HepG2 (cell line): ENCODE data around the gene STRIP1. TPM values are rescaled to one million over a fixed set of nuclear protein-coding genes. Genes with fewer than 3 reads are reported as not detected.

Experiments used
- DNMT3B ChIP-seq: conservative IDR thresholded peaks from 2 replicates; pipeline ENCODE4 v1.6.1; 2016; ENCODE audit warnings: missing biosample characterization, control low read depth
- ESRRA ChIP-seq: sonication (generic); formaldehyde crosslinking; IDR thresholded peaks from 2 replicates; pipeline ENCODE4 v1.5.1; 2020; ENCODE audit warnings: mild to moderate bottlenecking, low read depth, missing genetic modification reagents
- GATA4 ChIP-seq: sonication (generic); IDR thresholded peaks from 2 replicates; pipeline ENCODE4 v1.6.1; 2016; ENCODE audit warnings: antibody characterized with exemption, low read depth, borderline replicate concordance
- HNRNPL ChIP-seq: fragments of 200-400 bp; formaldehyde crosslinking; IDR thresholded peaks from 2 replicates; pipeline ENCODE4 v1.6.1; 2017; ENCODE audit warnings: mild to moderate bottlenecking, low read depth, low read length
- HOXA9 ChIP-seq: sonication (generic); formaldehyde crosslinking; IDR thresholded peaks from 2 replicates; pipeline ENCODE4 v1.8.1; 2022; ENCODE audit warnings: missing genetic modification reagents, mild to moderate bottlenecking, moderate library complexity, borderline replicate concordance
- IKZF4 ChIP-seq: sonication (generic); formaldehyde crosslinking; IDR thresholded peaks from 2 replicates; pipeline ENCODE4 v1.5.1; 2020; ENCODE audit warnings: borderline replicate concordance, mild to moderate bottlenecking, low read depth, missing genetic modification reagents; ENCODE audit errors: not compliant biosample characterization
- KDM4B ChIP-seq: sonication (generic); formaldehyde crosslinking; IDR thresholded peaks from 2 replicates; pipeline ENCODE4 v1.4.0; 2020; ENCODE audit warnings: missing genetic modification reagents
- SETDB1 ChIP-seq: sonication (generic); formaldehyde crosslinking; IDR thresholded peaks from 2 replicates; pipeline ENCODE4 v1.5.1; 2020; ENCODE audit warnings: missing genetic modification reagents, mild to moderate bottlenecking, borderline replicate concordance
- TAF15 ChIP-seq: fragments of 200-400 bp; formaldehyde crosslinking; IDR thresholded peaks from one replicate; pipeline ENCODE4 v1.6.1; 2018; ENCODE audit warnings: mild to moderate bottlenecking, low read depth, low read length; ENCODE audit not compliant: poor library complexity, severe bottlenecking
- ZBTB21 ChIP-seq: sonication (generic); formaldehyde crosslinking; IDR thresholded peaks from 2 replicates; pipeline ENCODE4 v1.4.0; 2020; ENCODE audit warnings: missing genetic modification reagents
- ZIK1 ChIP-seq: sonication (generic); formaldehyde crosslinking; IDR thresholded peaks from 2 replicates; pipeline ENCODE4 v1.5.0; 2020; ENCODE audit warnings: mild to moderate bottlenecking, low read depth, missing genetic modification reagents, borderline replicate concordance
- ZKSCAN8 ChIP-seq: IDR thresholded peaks from 2 replicates; pipeline ENCODE4 v1.6.1; 2016; ENCODE audit warnings: borderline replicate concordance, missing genetic modification reagents, missing compliant biosample characterization
- ZNF143 ChIP-seq: sonication (generic); formaldehyde crosslinking; IDR thresholded peaks from 2 replicates; pipeline ENCODE4 v1.4.0; 2020; ENCODE audit warnings: missing genetic modification reagents
- ZNF432 ChIP-seq: sonication (generic); formaldehyde crosslinking; IDR thresholded peaks from 2 replicates; pipeline ENCODE4 v1.5.0; 2020; ENCODE audit warnings: missing genetic modification reagents, mild to moderate bottlenecking, borderline replicate concordance
- ZNF547 ChIP-seq: sonication (generic); formaldehyde crosslinking; IDR thresholded peaks from 2 replicates; pipeline ENCODE4 v1.5.1; 2020; ENCODE audit warnings: mild to moderate bottlenecking, missing genetic modification reagents
- ZNF572 ChIP-seq: sonication (generic); formaldehyde crosslinking; IDR thresholded peaks from 2 replicates; pipeline ENCODE4 v1.5.1; 2020; ENCODE audit warnings: mild to moderate bottlenecking, missing genetic modification reagents
- ZNF615 ChIP-seq: sonication (generic); formaldehyde crosslinking; IDR thresholded peaks from 2 replicates; pipeline ENCODE4 v1.5.0; 2020; ENCODE audit warnings: mild to moderate bottlenecking, missing genetic modification reagents, borderline replicate concordance
- ZSCAN12 ChIP-seq: sonication (generic); formaldehyde crosslinking; IDR thresholded peaks from 2 replicates; pipeline ENCODE4 v1.9.0; 2021; ENCODE audit warnings: mild to moderate bottlenecking, missing genetic modification reagents
- ZSCAN29 ChIP-seq: sonication (generic); formaldehyde crosslinking; conservative IDR thresholded peaks from 2 replicates; pipeline ENCODE4 v1.4.0; 2020; ENCODE audit warnings: mild to moderate bottlenecking, missing genetic modification reagents
- polyA plus RNA-seq, 8 experiments: library from polyadenylated mRNA; depleted of rRNA in 3 of 8; stranded (reverse) in 7 of 8; unstranded in 1 of 8; fragments of >200 nt; fragmentation: Illumina TruSeq in 4 of 8; extraction: Trizol in 4 of 8; gene quantifications; 2 replicates each; pipeline versions ENCODE4 v1.2.1 to v1.2.3, GENCODE V29; 2011 to 2016; ENCODE audit warnings: low read depth in 4 of 8, missing spikeins in 1 of 8, mixed read lengths in 1 of 8; ENCODE audit not compliant: insufficient read depth in 1 of 8
- total RNA-seq, 5 experiments: library from RNA; depleted of rRNA; stranded (reverse); fragments of >200 nt; fragmentation: Illumina TruSeq; extraction: Trizol; gene quantifications; 2 replicates each; pipeline ENCODE4 v1.2.3, GENCODE V29; 2016; ENCODE audit warnings: low read depth in 1 of 5
- TF ChIP-seq, protein P1 (sequence below): sonication (generic); formaldehyde crosslinking; IDR thresholded peaks from 2 replicates; pipeline ENCODE4 v1.8.1; 2022; ENCODE audit warnings: mild to moderate bottlenecking, missing genetic modification reagents
- TF ChIP-seq, protein P2 (sequence below): sonication (generic); formaldehyde crosslinking; IDR thresholded peaks from 2 replicates; pipeline ENCODE4 v1.5.1; 2020; ENCODE audit warnings: missing genetic modification reagents, mild to moderate bottlenecking, borderline replicate concordance
- TF ChIP-seq, protein P3 (sequence below): sonication (generic); formaldehyde crosslinking; conservative IDR thresholded peaks from 2 replicates; pipeline ENCODE4 v1.4.0; 2020; ENCODE audit warnings: missing genetic modification reagents
- TF ChIP-seq, protein P4 (sequence below): sonication (generic); formaldehyde crosslinking; IDR thresholded peaks from 2 replicates; pipeline ENCODE4 v1.8.0; 2023; ENCODE audit warnings: mild to moderate bottlenecking, missing genetic modification reagents

The STRIP1 gene
- total and polyA plus RNA-seq, 2 of the 13 experiments (the other 11 are each of a cell fraction or from before 2014, with no cell fraction given): 20.9 to 27.9 TPM

DNA sequence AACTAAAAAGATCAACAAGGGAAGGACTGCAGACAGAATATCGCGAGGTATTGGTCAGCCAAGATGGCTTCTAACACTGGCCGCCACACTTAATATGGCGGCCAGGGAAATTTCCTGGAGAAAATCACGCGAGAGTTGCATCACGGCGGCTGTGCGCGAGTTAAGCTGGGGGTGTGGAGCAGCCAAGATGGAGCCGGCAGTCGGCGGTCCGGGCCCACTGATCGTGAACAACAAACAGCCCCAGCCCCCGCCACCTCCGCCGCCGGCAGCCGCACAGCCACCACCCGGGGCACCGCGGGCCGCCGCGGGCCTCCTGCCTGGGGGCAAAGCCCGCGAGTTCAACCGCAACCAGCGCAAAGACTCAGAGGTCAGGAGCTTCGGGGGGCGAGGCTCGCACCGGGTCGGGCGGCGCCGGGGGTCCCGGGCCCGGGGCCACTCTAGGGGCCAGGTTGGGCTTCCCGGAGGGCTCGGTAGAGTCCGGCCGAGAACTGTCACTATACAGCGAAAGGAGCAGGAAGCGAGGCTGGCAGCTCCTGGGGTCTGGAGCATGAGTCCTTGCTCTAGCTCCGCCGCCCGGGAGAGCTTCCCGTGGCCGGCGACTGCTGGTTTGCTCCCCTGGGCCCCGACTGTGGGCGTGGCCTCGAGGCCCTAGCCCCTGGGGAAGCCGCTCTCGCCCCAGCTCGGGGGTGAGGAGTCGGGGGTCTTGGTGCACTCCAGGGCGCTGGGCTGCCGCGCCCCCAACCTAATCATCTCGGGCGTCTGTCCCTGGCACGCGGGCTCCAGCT lies at the start of gene STRIP1 (continued):
- TF ChIP-seq HNRNPL (0 out of 2 replicates have a peak, but pooled peaks have one; percentile 20), ESRRA (no peak), ZSCAN12 (no peak), ZNF547 (CRISPR knock-in tag) (peak; percentile 91), ZBTB21 (CRISPR knock-in tag) (no peak), ZIK1 (CRISPR knock-in tag) (0 out of 2 replicates have a peak, but pooled peaks have one; percentile 38), KDM4B (CRISPR knock-in tag) (0 out of 2 replicates have a peak, but pooled peaks have one; percentile 7), TAF15 (no peak), ZNF572 (CRISPR knock-in tag) (no peak), GATA4 (no peak), HOXA9 (CRISPR knock-in tag) (no peak), ZNF432 (CRISPR knock-in tag) (no peak), ZSCAN29 (CRISPR knock-in tag) (no peak), ZKSCAN8 (CRISPR knock-in tag) (no peak), ZNF143 (no peak), ZNF615 (CRISPR knock-in tag) (0 out of 2 replicates have a peak, but pooled peaks have one; percentile 39), IKZF4 (CRISPR knock-in tag) (peak; percentile 38), DNMT3B (no peak), SETDB1 (CRISPR knock-in tag) (no peak)
- TF ChIP-seq, protein P1, sequence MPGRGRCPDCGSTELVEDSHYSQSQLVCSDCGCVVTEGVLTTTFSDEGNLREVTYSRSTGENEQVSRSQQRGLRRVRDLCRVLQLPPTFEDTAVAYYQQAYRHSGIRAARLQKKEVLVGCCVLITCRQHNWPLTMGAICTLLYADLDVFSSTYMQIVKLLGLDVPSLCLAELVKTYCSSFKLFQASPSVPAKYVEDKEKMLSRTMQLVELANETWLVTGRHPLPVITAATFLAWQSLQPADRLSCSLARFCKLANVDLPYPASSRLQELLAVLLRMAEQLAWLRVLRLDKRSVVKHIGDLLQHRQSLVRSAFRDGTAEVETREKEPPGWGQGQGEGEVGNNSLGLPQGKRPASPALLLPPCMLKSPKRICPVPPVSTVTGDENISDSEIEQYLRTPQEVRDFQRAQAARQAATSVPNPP (CRISPR knock-in tag): 0 out of 2 replicates have a peak, but pooled peaks have one; percentile 34
- TF ChIP-seq, protein P2, sequence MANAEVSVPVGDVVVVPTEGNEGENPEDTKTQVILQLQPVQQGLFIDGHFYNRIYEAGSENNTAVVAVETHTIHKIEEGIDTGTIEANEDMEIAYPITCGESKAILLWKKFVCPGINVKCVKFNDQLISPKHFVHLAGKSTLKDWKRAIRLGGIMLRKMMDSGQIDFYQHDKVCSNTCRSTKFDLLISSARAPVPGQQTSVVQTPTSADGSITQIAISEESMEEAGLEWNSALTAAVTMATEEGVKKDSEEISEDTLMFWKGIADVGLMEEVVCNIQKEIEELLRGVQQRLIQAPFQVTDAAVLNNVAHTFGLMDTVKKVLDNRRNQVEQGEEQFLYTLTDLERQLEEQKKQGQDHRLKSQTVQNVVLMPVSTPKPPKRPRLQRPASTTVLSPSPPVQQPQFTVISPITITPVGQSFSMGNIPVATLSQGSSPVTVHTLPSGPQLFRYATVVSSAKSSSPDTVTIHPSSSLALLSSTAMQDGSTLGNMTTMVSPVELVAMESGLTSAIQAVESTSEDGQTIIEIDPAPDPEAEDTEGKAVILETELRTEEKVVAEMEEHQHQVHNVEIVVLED (CRISPR knock-in tag): peak; percentile 80
- TF ChIP-seq, protein P3, sequence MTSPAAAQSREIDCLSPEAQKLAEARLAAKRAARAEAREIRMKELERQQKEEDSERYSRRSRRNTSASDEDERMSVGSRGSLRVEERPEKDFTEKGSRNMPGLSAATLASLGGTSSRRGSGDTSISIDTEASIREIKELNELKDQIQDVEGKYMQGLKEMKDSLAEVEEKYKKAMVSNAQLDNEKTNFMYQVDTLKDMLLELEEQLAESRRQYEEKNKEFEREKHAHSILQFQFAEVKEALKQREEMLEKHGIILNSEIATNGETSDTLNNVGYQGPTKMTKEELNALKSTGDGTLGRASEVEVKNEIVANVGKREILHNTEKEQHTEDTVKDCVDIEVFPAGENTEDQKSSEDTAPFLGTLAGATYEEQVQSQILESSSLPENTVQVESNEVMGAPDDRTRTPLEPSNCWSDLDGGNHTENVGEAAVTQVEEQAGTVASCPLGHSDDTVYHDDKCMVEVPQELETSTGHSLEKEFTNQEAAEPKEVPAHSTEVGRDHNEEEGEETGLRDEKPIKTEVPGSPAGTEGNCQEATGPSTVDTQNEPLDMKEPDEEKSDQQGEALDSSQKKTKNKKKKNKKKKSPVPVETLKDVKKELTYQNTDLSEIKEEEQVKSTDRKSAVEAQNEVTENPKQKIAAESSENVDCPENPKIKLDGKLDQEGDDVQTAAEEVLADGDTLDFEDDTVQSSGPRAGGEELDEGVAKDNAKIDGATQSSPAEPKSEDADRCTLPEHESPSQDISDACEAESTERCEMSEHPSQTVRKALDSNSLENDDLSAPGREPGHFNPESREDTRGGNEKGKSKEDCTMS (CRISPR knock-in tag): no peak
- TF ChIP-seq, protein P4, sequence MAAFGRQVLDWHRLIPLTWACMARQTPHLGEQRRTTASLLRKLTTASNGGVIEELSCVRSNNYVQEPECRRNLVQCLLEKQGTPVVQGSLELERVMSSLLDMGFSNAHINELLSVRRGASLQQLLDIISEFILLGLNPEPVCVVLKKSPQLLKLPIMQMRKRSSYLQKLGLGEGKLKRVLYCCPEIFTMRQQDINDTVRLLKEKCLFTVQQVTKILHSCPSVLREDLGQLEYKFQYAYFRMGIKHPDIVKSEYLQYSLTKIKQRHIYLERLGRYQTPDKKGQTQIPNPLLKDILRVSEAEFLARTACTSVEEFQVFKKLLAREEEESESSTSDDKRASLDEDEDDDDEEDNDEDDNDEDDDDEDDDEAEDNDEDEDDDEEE (CRISPR knock-in tag): no peak
